SK-N-MC (cell line): ENCODE measurements around the gene ARRB2.

Source experiments
- EZH2 ChIP-seq: fragments of 200-600 bp; sonication (generic); IDR thresholded peaks from one replicate; pipeline ENCODE4 v1.6.1; 2017; ENCODE audit warnings: antibody characterized with exemption
- POLR2AphosphoS5 ChIP-seq: IDR thresholded peaks from 2 replicates; pipeline ENCODE4 v1.6.1; 2012; ENCODE audit warnings: mild to moderate bottlenecking, low read depth, low read length, borderline replicate concordance

DNA sequence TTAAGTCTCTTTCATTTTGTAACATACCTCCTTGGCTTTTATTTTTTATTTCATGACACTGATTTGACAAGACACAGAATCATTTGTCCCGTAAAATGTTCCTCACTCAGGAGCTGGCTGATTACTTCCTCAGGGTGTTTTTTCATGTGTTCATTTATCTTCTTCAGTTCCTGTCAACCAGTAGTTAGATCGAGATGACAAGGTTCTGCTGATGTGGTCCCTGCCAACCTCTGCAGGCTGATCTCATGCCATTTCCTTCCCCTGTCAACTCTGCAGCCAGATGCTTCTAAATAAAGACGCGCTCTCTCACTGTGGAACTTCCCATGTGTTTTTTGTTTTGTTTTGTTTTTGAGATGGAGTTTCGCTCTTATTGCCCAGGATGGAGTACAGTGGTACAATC is 37.4 kb downstream of the ARRB2 start:
- TF ChIP-seq POLR2AphosphoS5 (no peak), EZH2 (no peak)
